ENCODE measurements around the gene SORBS1. TPM values are rescaled to one million over a fixed set of nuclear protein-coding genes. Genes with fewer than 3 reads are reported as not detected.

SORBS1 gene
- total RNA-seq, 1 donor from 2014 or later: 5.1 TPM

DNA sequence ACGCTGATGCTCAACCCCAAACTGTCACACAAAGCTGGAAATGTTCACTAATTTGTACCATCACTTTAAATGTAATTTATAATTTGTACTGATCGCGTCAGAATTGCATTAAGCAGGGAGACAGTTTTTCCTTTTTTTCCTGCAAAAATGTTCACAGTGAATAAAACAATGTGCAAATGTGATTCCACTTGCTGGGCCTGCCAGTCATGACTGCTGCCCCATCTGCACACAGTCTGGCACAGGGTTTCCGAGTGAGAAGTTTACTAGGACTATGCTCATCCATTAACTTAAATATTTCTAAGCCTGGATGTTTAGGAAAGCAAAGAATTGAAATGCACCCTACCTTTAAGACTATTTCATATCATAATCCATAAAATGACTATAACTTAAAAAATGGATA is 99.6 kb downstream of the SORBS1 start:
- H4K20me1 ChIP-seq (ENCODE audit: insufficient read depth, low read length): no peaks in the 10 kb centered on the region
- no peak overlapping the region for H3K9ac ChIP-seq (ENCODE audit: low read length)
- H3K27me3 ChIP-seq (ENCODE audit: insufficient read depth, low read length): no peaks in the 10 kb centered on the region
- no peaks in the 10 kb centered on the region for H3K9me3 Mint-ChIP-seq (ENCODE audit: unreplicated experiment)
- no peak overlapping the region for H3K4me3 ChIP-seq (ENCODE audit: insufficient read depth, low read depth, low read length)
- H3K36me3 Mint-ChIP-seq (ENCODE audit: low read depth, unreplicated experiment): no peaks in the 10 kb centered on the region
- H3K4me1 Mint-ChIP-seq (ENCODE audit: low read depth, unreplicated experiment): peaks cover 11% of the 10 kb centered on the region
- H3K27ac Mint-ChIP-seq (ENCODE audit: unreplicated experiment): no peak overlapping the region
- DNase-seq (ENCODE audit: low read depth): no peak
- H2AFZ ChIP-seq (ENCODE audit: low read depth, low read length): no peak overlapping the region
- H3K4me2 ChIP-seq (ENCODE audit: low read length): no peak overlapping the region
- peaks cover 4% of the 10 kb centered on the region for H3K4me1 ChIP-seq (ENCODE audit: insufficient read depth, low read length)
- no peaks in the 10 kb centered on the region for H3K79me2 ChIP-seq (ENCODE audit: insufficient read depth, low read length)
- H3K27ac ChIP-seq (ENCODE audit: low read depth, low read length): no peak overlapping the region
- H3K27me3 Mint-ChIP-seq (ENCODE audit: low read depth, unreplicated experiment): peaks cover 2% of the 10 kb centered on the region
- H3K36me3 ChIP-seq (ENCODE audit: insufficient read depth, low read length): no peaks in the 10 kb centered on the region
- FAIRE-seq: no peak
- TF ChIP-seq CTCF (IDR thresholded peaks at IDR 0.05; ENCODE audit: insufficient read depth, low read depth, low read length) (no peak), EZH2 (IDR thresholded peaks at IDR 0.05; ENCODE audit: insufficient read depth, low read length) (no peak)
- H3K9me3 ChIP-seq (ENCODE audit: insufficient read depth, low read depth, low read length): no peaks in the 10 kb centered on the region
- no peak overlapping the region for H3K4me3 Mint-ChIP-seq (ENCODE audit: unreplicated experiment)

- H3K79me2 ChIP-seq (ENCODE audit: insufficient read depth, low read length): no peaks in the 10 kb centered on the region
- no peaks in the 10 kb centered on the region for H4K20me1 ChIP-seq (ENCODE audit: insufficient read depth, low read length)
- no peak overlapping the region for H3K4me3 Mint-ChIP-seq (ENCODE audit: unreplicated experiment)
- DNase-seq (ENCODE audit: low read depth) (no peak), FAIRE-seq (no peak)
- H3K27me3 Mint-ChIP-seq (ENCODE audit: low read depth, unreplicated experiment): peaks cover under 1% of the 10 kb centered on the region
- H3K4me1 Mint-ChIP-seq (ENCODE audit: low read depth, unreplicated experiment): peaks cover 9% of the 10 kb centered on the region
- TF ChIP-seq EZH2 (IDR thresholded peaks at IDR 0.05; ENCODE audit: insufficient read depth, low read length) (no peak), CTCF (IDR thresholded peaks at IDR 0.05; ENCODE audit: insufficient read depth, low read depth, low read length) (no peak)
- no peaks in the 10 kb centered on the region for H3K27me3 ChIP-seq (ENCODE audit: insufficient read depth, low read length)
- no peaks in the 10 kb centered on the region for H3K9me3 ChIP-seq (ENCODE audit: insufficient read depth, low read depth, low read length)
- H3K4me3 ChIP-seq (ENCODE audit: insufficient read depth, low read depth, low read length): no peak overlapping the region
- no peak overlapping the region for H2AFZ ChIP-seq (ENCODE audit: low read depth, low read length)
- H3K36me3 Mint-ChIP-seq (ENCODE audit: low read depth, unreplicated experiment): no peaks in the 10 kb centered on the region
- H3K4me2 ChIP-seq (ENCODE audit: low read length): no peak overlapping the region
- H3K9ac ChIP-seq (ENCODE audit: low read length): no peak overlapping the region
- H3K27ac ChIP-seq (ENCODE audit: low read depth, low read length): no peak overlapping the region
- H3K27ac Mint-ChIP-seq (ENCODE audit: unreplicated experiment): no peak overlapping the region
- H3K36me3 ChIP-seq (ENCODE audit: insufficient read depth, low read length): no peaks in the 10 kb centered on the region
- no peaks in the 10 kb centered on the region for H3K9me3 Mint-ChIP-seq (ENCODE audit: unreplicated experiment)
- H3K4me1 ChIP-seq (ENCODE audit: insufficient read depth, low read length): peaks cover 4% of the 10 kb centered on the region
Measured at GRCh38 chr10:95459446-95460045, 101.6 kb downstream of the SORBS1 start.

- H3K4me2 ChIP-seq (ENCODE audit: low read length): no peak overlapping the region
- H3K36me3 ChIP-seq (ENCODE audit: insufficient read depth, low read length): no peaks in the 10 kb centered on the region
Measured at GRCh38 chr10:95458871-95459270, 102.3 kb downstream of the SORBS1 start.

More at GRCh38 chr10:95458871-95459270, 102.3 kb downstream of the SORBS1 start:
- no peaks in the 10 kb centered on the region for H3K36me3 Mint-ChIP-seq (ENCODE audit: low read depth, unreplicated experiment)
- H3K27me3 ChIP-seq (ENCODE audit: insufficient read depth, low read length): no peaks in the 10 kb centered on the region
- no peaks in the 10 kb centered on the region for H3K27me3 Mint-ChIP-seq (ENCODE audit: low read depth, unreplicated experiment)
- no peaks in the 10 kb centered on the region for H4K20me1 ChIP-seq (ENCODE audit: insufficient read depth, low read length)
- FAIRE-seq (no peak), DNase-seq (ENCODE audit: low read depth) (no peak)
- H3K4me1 Mint-ChIP-seq (ENCODE audit: low read depth, unreplicated experiment): peaks cover 9% of the 10 kb centered on the region
- no peak overlapping the region for H2AFZ ChIP-seq (ENCODE audit: low read depth, low read length)
- no peaks in the 10 kb centered on the region for H3K9me3 Mint-ChIP-seq (ENCODE audit: unreplicated experiment)
- H3K27ac Mint-ChIP-seq (ENCODE audit: unreplicated experiment): no peak overlapping the region
- H3K79me2 ChIP-seq (ENCODE audit: insufficient read depth, low read length): no peaks in the 10 kb centered on the region
- H3K4me3 ChIP-seq (ENCODE audit: insufficient read depth, low read depth, low read length): no peak overlapping the region
- no peak overlapping the region for H3K27ac ChIP-seq (ENCODE audit: low read depth, low read length)
- H3K9me3 ChIP-seq (ENCODE audit: insufficient read depth, low read depth, low read length): no peaks in the 10 kb centered on the region
- H3K9ac ChIP-seq (ENCODE audit: low read length): no peak overlapping the region
- no peak overlapping the region for H3K4me3 Mint-ChIP-seq (ENCODE audit: unreplicated experiment)
- TF ChIP-seq EZH2 (IDR thresholded peaks at IDR 0.05; ENCODE audit: insufficient read depth, low read length) (no peak), CTCF (IDR thresholded peaks at IDR 0.05; ENCODE audit: insufficient read depth, low read depth, low read length) (no peak)
- peaks cover 4% of the 10 kb centered on the region for H3K4me1 ChIP-seq (ENCODE audit: insufficient read depth, low read length)

All from astrocyte (in vitro differentiated cells and primary cell).